H9 (cell line): ENCODE results near the gene HLA-A. TPM values are rescaled to one million over a fixed set of nuclear protein-coding genes. Genes with fewer than 3 reads are reported as not detected.

ENCODE experiments used
- DNase-seq: peaks from one replicate; pipeline ENCODE4 v3.0.0-alpha.2; 2017
- H2AFZ ChIP-seq: one replicate; pipeline ENCODE4 v1.6.1; 2013; ENCODE audit warnings: mild to moderate bottlenecking, low read length, control low read depth, moderate library complexity
- H2AK5ac ChIP-seq: 2 replicates; pipeline ENCODE4 v1.6.1; 2013; ENCODE audit warnings: low read length, control low read depth, mixed read lengths; ENCODE audit not compliant: insufficient read length
- H2BK120ac ChIP-seq: one replicate; pipeline ENCODE4 v1.6.1; 2013; ENCODE audit warnings: low read depth, mild to moderate bottlenecking, low read length, control low read depth, inconsistent platforms; ENCODE audit not compliant: poor library complexity, severe bottlenecking
- H2BK12ac ChIP-seq: 2 replicates; pipeline ENCODE4 v1.6.1; 2013; ENCODE audit warnings: low read length, control low read depth, mixed read lengths, low read depth; ENCODE audit not compliant: insufficient read length
- H2BK15ac ChIP-seq: 2 replicates; pipeline ENCODE4 v1.6.1; 2013; ENCODE audit warnings: low read depth, low read length, control low read depth
- H2BK20ac ChIP-seq: one replicate; pipeline ENCODE4 v1.6.1; 2013; ENCODE audit warnings: low read depth, mild to moderate bottlenecking, low read length, control low read depth, inconsistent platforms; ENCODE audit not compliant: poor library complexity, severe bottlenecking
- H2BK5ac ChIP-seq: 2 replicates; pipeline ENCODE4 v1.6.1; 2013; ENCODE audit warnings: low read length, control low read depth, mixed read lengths; ENCODE audit not compliant: insufficient read length
- H3K14ac ChIP-seq: 2 replicates; pipeline ENCODE4 v1.6.1; 2013; ENCODE audit warnings: low read length, control low read depth; ENCODE audit not compliant: insufficient read depth
- H3K18ac ChIP-seq: 2 replicates; pipeline ENCODE4 v1.6.1; 2013; ENCODE audit warnings: low read depth, mild to moderate bottlenecking, mixed read lengths, low read length, control low read depth; ENCODE audit not compliant: insufficient read length
- H3K23ac ChIP-seq: 2 replicates; pipeline ENCODE4 v1.6.1; 2013; ENCODE audit warnings: low read length, control low read depth, mixed read lengths, low read depth; ENCODE audit not compliant: insufficient read length
- H3K23me2 ChIP-seq: 2 replicates; pipeline ENCODE4 v1.6.1; 2013; ENCODE audit warnings: low read depth, mild to moderate bottlenecking, mixed read lengths, low read length, control low read depth; ENCODE audit not compliant: insufficient read length, poor library complexity, severe bottlenecking
- H3K27ac ChIP-seq: 2 replicates; pipeline ENCODE4 v1.5.1; 2013; ENCODE audit warnings: low read length, control low read depth, mixed read lengths, low read depth; ENCODE audit not compliant: insufficient read length
- H3K27me3 ChIP-seq: 2 replicates; pipeline ENCODE4 v1.6.1; 2013; ENCODE audit warnings: low read length, control low read depth, inconsistent platforms; ENCODE audit not compliant: insufficient read depth
- H3K4ac ChIP-seq: 2 replicates; pipeline ENCODE4 v1.6.1; 2013; ENCODE audit warnings: low read depth, mild to moderate bottlenecking, control low read depth, inconsistent platforms, low read length, moderate library complexity
- H3K4me1 ChIP-seq: 2 replicates; pipeline ENCODE4 v1.6.1; 2013; ENCODE audit warnings: low read length, control low read depth, inconsistent platforms; ENCODE audit not compliant: insufficient read depth
- H3K4me2 ChIP-seq: 2 replicates; pipeline ENCODE4 v1.6.1; 2013; ENCODE audit warnings: low read length, control low read depth, mixed read lengths; ENCODE audit not compliant: insufficient read length, insufficient read depth
- H3K56ac ChIP-seq: 2 replicates; pipeline ENCODE4 v1.6.1; 2013; ENCODE audit warnings: low read depth, mild to moderate bottlenecking, mixed read lengths, low read length, control low read depth; ENCODE audit not compliant: insufficient read length
- H3K79me1 ChIP-seq: 2 replicates; pipeline ENCODE4 v1.6.1; 2013; ENCODE audit warnings: low read depth, mild to moderate bottlenecking, moderate library complexity, low read length, control low read depth, inconsistent platforms; ENCODE audit not compliant: insufficient read depth, poor library complexity, severe bottlenecking
- H3K79me2 ChIP-seq: 2 replicates; pipeline ENCODE4 v1.6.1; 2013; ENCODE audit warnings: low read length, control low read depth, inconsistent platforms; ENCODE audit not compliant: insufficient read depth
- H3K9ac ChIP-seq: 2 replicates; pipeline ENCODE4 v1.6.1; 2013; ENCODE audit warnings: low read length, control low read depth, mixed read lengths; ENCODE audit not compliant: insufficient read length; ENCODE audit errors: extremely low read depth
- H3K9me3 ChIP-seq: one replicate; pipeline ENCODE4 v1.6.1; 2013; ENCODE audit warnings: low read depth, low read length, inconsistent platforms; ENCODE audit not compliant: control insufficient read depth
- H3T11ph ChIP-seq: one replicate; pipeline ENCODE4 v1.6.1; 2013; ENCODE audit warnings: mild to moderate bottlenecking, low read length, control low read depth, inconsistent platforms
- H4K20me1 ChIP-seq: one replicate; pipeline ENCODE4 v1.6.1; 2013; ENCODE audit not compliant: control insufficient read depth, insufficient read length, insufficient read depth
- H4K5ac ChIP-seq: 2 replicates; pipeline ENCODE4 v1.6.1; 2013; ENCODE audit warnings: low read depth, mild to moderate bottlenecking, mixed read lengths, low read length, control low read depth; ENCODE audit not compliant: insufficient read length
- H4K8ac ChIP-seq: replicated peaks from 2 replicates; pipeline ENCODE4 v1.6.1; 2013; ENCODE audit warnings: low read length, control low read depth, mixed read lengths, low read depth; ENCODE audit not compliant: insufficient read length
- H4K91ac ChIP-seq: 2 replicates; pipeline ENCODE4 v1.6.1; 2013; ENCODE audit warnings: low read depth, mild to moderate bottlenecking, moderate library complexity, mixed read lengths, low read length, control low read depth; ENCODE audit not compliant: insufficient read length
- H3K27ac Mint-ChIP-seq, 3 experiments: 2 replicates in 2 of 3; 3 replicates in 1 of 3; pipeline ENCODE4 v1.8.0; 2020 to 2021; ENCODE audit warnings: mixed read lengths in 3 of 3, mild to moderate bottlenecking in 1 of 3, moderate library complexity in 1 of 3
- H3K27me3 Mint-ChIP-seq: 2 replicates; pipeline ENCODE4 v1.8.0; 2021; ENCODE audit warnings: low read depth, mild to moderate bottlenecking, moderate library complexity, mixed read lengths
- H3K36me3 Mint-ChIP-seq, 3 experiments: 2 replicates in 2 of 3; 3 replicates in 1 of 3; pipeline ENCODE4 v1.8.0; 2020 to 2021; ENCODE audit warnings: low read depth in 3 of 3, mixed read lengths in 3 of 3; ENCODE audit not compliant: insufficient read depth in 1 of 3
- H3K4me1 Mint-ChIP-seq, 2 experiments: 2 replicates each; pipeline ENCODE4 v1.8.0; 2020; ENCODE audit warnings: mixed read lengths in 2 of 2
- H3K4me3 Mint-ChIP-seq, 2 experiments: 2 replicates in 1 of 2; 3 replicates in 1 of 2; pipeline ENCODE4 v1.8.0; 2020 to 2021; ENCODE audit warnings: mild to moderate bottlenecking in 2 of 2, mixed read lengths in 2 of 2, moderate library complexity in 1 of 2
- H3K9me3 Mint-ChIP-seq, 2 experiments: 2 replicates in 1 of 2; 3 replicates in 1 of 2; pipeline ENCODE4 v1.8.0; 2020; ENCODE audit warnings: mild to moderate bottlenecking in 2 of 2, mixed read lengths in 2 of 2, moderate library complexity in 1 of 2
- WGBS: extraction: QIAGEN DNeasy Blood & Tissue Kit; methylation state at CpG from one replicate; pipeline ENCODE4 v1.1.7; 2013; ENCODE audit warnings: missing lambda C conversion rate, low lambda C conversion rate, mixed read lengths; ENCODE audit not compliant: insufficient read length; ENCODE audit errors: extremely low coverage; 5-methylcytosine and 5-hydroxymethylcytosine counted together
- total RNA-seq: library from RNA; stranded (reverse); gene quantifications from 2 replicates; pipeline ENCODE4 v1.2.1, GENCODE V29; 2021
- TF ChIP-seq, protein P1 (sequence below): fragments of 200-600 bp; sonication (generic); conservative IDR thresholded peaks from 3 replicates; pipeline ENCODE4 v1.8.0; 2021; ENCODE audit warnings: antibody characterized with exemption, mild to moderate bottlenecking

HLA-A gene
- total RNA-seq, 1 experiment from 2014 or later = 248 TPM

DNA sequence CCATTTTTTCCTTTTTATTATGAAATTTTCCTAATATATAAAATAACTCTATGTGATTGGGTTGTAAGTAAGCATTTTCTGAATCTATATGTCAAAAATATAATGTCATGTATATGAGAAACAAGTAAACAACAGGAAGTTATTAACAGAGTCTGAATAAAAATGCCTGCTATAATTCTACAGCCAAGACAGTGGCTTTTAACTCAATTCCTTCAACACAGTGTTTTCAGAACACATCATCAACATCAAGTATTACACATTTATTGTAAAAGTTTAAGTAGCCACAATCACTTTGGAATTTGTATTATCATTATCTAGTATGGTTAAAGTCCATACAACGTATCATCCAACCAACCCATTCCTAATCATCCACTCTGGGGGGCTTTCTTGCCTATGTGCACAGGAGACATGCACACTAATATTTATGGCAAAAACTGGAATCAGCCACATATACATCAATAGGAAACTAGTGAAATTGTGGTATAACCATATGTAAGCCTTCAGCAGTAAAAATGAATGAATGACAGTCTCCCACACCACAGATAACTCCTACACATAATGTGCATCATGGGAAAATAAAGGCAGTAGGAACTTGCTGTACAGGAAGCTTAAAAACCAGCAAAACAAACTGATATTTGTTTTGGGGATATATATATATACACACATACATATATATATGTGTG, 6.9 kb upstream of the HLA-A start:
- H2AK5ac ChIP-seq = no peak overlapping the region
- no peaks in the 10 kb centered on the region for H4K20me1 ChIP-seq
- no peaks in the 10 kb centered on the region for H3K79me2 ChIP-seq
- DNase-seq = no peak
- no peak overlapping the region for H2BK5ac ChIP-seq
- H2AFZ ChIP-seq = no peak overlapping the region
- no peak overlapping the region for H3K56ac ChIP-seq
- no peak overlapping the region for H4K91ac ChIP-seq
- Mint-ChIP-seq H3K27ac (no peak overlapping the region), H3K27me3 (peaks cover 1% of the 10 kb centered on the region; the same call in 1 of the 2 replicates), H3K9me3 (peaks cover 18 to 20% of the 10 kb centered on the region in 2 experiments), H3K36me3 (peaks cover 0 to 9% (median 0%) of the 10 kb centered on the region in 3 experiments; a peak in 3 of 7 replicates), H3K4me3 (no peak overlapping the region), H3K4me1 (peaks cover 9 to 12% of the 10 kb centered on the region in 2 experiments)
- no peaks in the 10 kb centered on the region for H3K9me3 ChIP-seq
- no peak overlapping the region for H2BK20ac ChIP-seq
- WGBS = no CpG with 5 or more reads among the region's 1 CpG
- no peak overlapping the region for H3K4me2 ChIP-seq
- H2BK120ac ChIP-seq = no peak overlapping the region
- H3K27ac ChIP-seq = no peak overlapping the region
- no peak overlapping the region for H2BK15ac ChIP-seq
- no peak overlapping the region for H4K8ac ChIP-seq
- no peak overlapping the region for H3K14ac ChIP-seq
- TF ChIP-seq, protein P1, sequence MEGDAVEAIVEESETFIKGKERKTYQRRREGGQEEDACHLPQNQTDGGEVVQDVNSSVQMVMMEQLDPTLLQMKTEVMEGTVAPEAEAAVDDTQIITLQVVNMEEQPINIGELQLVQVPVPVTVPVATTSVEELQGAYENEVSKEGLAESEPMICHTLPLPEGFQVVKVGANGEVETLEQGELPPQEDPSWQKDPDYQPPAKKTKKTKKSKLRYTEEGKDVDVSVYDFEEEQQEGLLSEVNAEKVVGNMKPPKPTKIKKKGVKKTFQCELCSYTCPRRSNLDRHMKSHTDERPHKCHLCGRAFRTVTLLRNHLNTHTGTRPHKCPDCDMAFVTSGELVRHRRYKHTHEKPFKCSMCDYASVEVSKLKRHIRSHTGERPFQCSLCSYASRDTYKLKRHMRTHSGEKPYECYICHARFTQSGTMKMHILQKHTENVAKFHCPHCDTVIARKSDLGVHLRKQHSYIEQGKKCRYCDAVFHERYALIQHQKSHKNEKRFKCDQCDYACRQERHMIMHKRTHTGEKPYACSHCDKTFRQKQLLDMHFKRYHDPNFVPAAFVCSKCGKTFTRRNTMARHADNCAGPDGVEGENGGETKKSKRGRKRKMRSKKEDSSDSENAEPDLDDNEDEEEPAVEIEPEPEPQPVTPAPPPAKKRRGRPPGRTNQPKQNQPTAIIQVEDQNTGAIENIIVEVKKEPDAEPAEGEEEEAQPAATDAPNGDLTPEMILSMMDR = no peak
- H3K18ac ChIP-seq = no peak overlapping the region
- no peak overlapping the region for H2BK12ac ChIP-seq
- no peak overlapping the region for H3K9ac ChIP-seq
- no peaks in the 10 kb centered on the region for H3K27me3 ChIP-seq
- no peaks in the 10 kb centered on the region for H3K4me1 ChIP-seq
- H3K23me2 ChIP-seq = no peaks in the 10 kb centered on the region
- no peak overlapping the region for H3K4ac ChIP-seq
- no peak overlapping the region for H3T11ph ChIP-seq
- no peak overlapping the region for H3K23ac ChIP-seq
- no peaks in the 10 kb centered on the region for H3K79me1 ChIP-seq
- H4K5ac ChIP-seq = no peak overlapping the region
